OCI-LY7 (cell line): ENCODE results near the gene PHRF1. TPM values are rescaled to one million over a fixed set of nuclear protein-coding genes. Genes with fewer than 3 reads are reported as not detected.

Experiments used
- BruUV-seq: library from RNA; stranded (reverse); fragments of 400-500 nt; replicated peaks from 2 replicates; lab custom pipeline; 2021; lab: Mats Ljungman, UMichigan
- CTCF ChIA-PET: fragments of 300-600 bp; sonication (Branson Sonifier 250); formaldehyde crosslinking; loops from one replicate; lab custom pipeline; 2022; ENCODE audit warnings: antibody characterized with exemption; ENCODE audit not compliant: unreplicated experiment; lab: Charles Lee
- POLR2A ChIA-PET: fragments of 300-600 bp; sonication (Branson Sonifier 250); formaldehyde crosslinking; loops from one replicate; lab custom pipeline; 2022; ENCODE audit warnings: antibody characterized with exemption; lab: Charles Lee
- DNase-seq: peaks from one replicate; pipeline ENCODE4 v3.0.0-alpha.2; 2015; ENCODE audit warnings: low spot score
- H2AFZ ChIP-seq: fragments of 200-600 bp; sonication (generic), shearing (Covaris generic); 2 replicates; pipeline ENCODE4 v1.6.1; 2014; ENCODE audit warnings: mild to moderate bottlenecking, antibody characterized with exemption, low read length, moderate library complexity
- H3K27ac ChIP-seq: fragments of 200-600 bp; sonication (generic); 2 replicates; pipeline ENCODE4 v1.5.1; 2014; ENCODE audit warnings: mixed run types, low read depth, mild to moderate bottlenecking, moderate library complexity, low read length, inconsistent platforms; ENCODE audit not compliant: poor library complexity, severe bottlenecking
- H3K36me3 ChIP-seq: fragments of 200-600 bp; sonication (generic); 2 replicates; pipeline ENCODE4 v1.6.1; 2014; ENCODE audit warnings: mild to moderate bottlenecking, antibody characterized with exemption, low read length, moderate library complexity, mixed read lengths; ENCODE audit not compliant: insufficient read depth
- H3K4me1 ChIP-seq: fragments of 200-600 bp; sonication (generic); 2 replicates; pipeline ENCODE4 v1.5.1; 2014; ENCODE audit warnings: mild to moderate bottlenecking, low read length; ENCODE audit not compliant: insufficient read depth, poor library complexity, severe bottlenecking
- H3K4me2 ChIP-seq: fragments of 200-600 bp; sonication (generic); 2 replicates; pipeline ENCODE4 v1.6.1; 2014; ENCODE audit warnings: mild to moderate bottlenecking, low read length
- H3K4me3 ChIP-seq: fragments of 200-600 bp; sonication (generic); 2 replicates; pipeline ENCODE4 v1.5.1; 2014; ENCODE audit warnings: mild to moderate bottlenecking, low read depth, low read length; ENCODE audit not compliant: poor library complexity, severe bottlenecking
- H3K79me2 ChIP-seq: fragments of 200-600 bp; sonication (generic); 2 replicates; pipeline ENCODE4 v1.6.1; 2016; ENCODE audit warnings: low read depth, mild to moderate bottlenecking, low read length, moderate library complexity, mixed read lengths; ENCODE audit not compliant: insufficient read depth
- H3K9me2 ChIP-seq: fragments of 200-600 bp; sonication (generic); 2 replicates; pipeline ENCODE4 v1.6.1; 2016; ENCODE audit warnings: mild to moderate bottlenecking, low read length, mixed read lengths; ENCODE audit not compliant: insufficient read depth
- H3K9me3 ChIP-seq: fragments of 200-600 bp; sonication (generic); 2 replicates; pipeline ENCODE4 v1.6.1; 2014; ENCODE audit warnings: mild to moderate bottlenecking, mixed run types, low read length, mixed read lengths
- H4K20me1 ChIP-seq: fragments of 200-600 bp; sonication (generic); 2 replicates; pipeline ENCODE4 v1.6.1; 2014; ENCODE audit warnings: mild to moderate bottlenecking, antibody characterized with exemption, low read length, moderate library complexity, mixed read lengths; ENCODE audit not compliant: insufficient read depth
- CTCF ChIP-seq: fragments of 200-600 bp; sonication (generic); conservative IDR thresholded peaks from 2 replicates; pipeline ENCODE4 v1.5.1; 2014; ENCODE audit warnings: mild to moderate bottlenecking, antibody characterized with exemption, low read length, moderate library complexity, mixed read lengths
- EZH2phosphoT487 ChIP-seq: fragments of 200-600 bp; sonication (generic); IDR thresholded peaks from 2 replicates; pipeline ENCODE4 v1.6.1; 2018; ENCODE audit warnings: low read depth, borderline replicate concordance, mild to moderate bottlenecking, mixed run types, antibody characterized with exemption, low read length, moderate library complexity, mixed read lengths
- intact Hi-C: fragments of 100-400 bp; cut with micrococcal nuclease; formaldehyde crosslinking; loops from one replicate; pipeline ENCODE4 v1.10.0; 2022; ENCODE audit not compliant: unreplicated experiment
- total RNA-seq, 2 experiments: library from RNA; depleted of rRNA in 1 of 2; stranded (reverse); fragments of >200 nt in 1 of 2; shearing (Covaris generic) in 1 of 2; gene quantifications; 2 replicates each; pipeline ENCODE4 v1.2.3, GENCODE V29; 2014 to 2022

Gene PHRF1
- total RNA-seq, 2 experiments from 2014 or later: 25.6 to 45.4 TPM

DNA sequence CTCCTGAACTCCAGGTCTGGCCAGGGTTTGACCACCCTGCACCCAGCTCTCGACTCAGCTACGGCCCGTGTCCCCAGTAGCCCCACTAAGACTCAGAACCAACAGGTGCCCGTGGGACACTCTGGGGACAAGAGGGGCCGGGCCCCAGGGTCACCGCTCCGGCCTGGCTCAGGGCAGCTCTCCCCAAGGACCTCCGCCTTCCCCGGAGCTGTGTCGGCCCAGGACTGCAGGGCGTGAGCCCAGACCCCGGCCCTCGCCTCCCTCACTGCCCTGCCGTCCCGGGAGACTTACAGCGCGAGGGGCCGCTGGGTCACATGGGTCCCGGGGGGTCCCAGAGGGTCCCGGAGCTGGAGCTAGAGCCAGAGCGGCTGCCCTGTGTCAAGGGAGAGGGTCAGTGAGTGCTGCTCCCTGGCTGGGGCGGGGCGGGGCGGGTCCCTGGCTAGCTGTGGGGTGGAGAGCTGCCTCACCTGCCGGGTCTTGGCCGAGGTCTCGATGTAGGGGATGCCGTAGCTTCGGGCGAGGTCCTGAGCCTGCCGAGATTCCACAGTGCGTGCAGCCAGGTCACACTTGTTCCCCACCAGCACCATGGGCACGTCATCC is 43.2 kb upstream of the PHRF1 start:
- H2AFZ ChIP-seq: no peak overlapping the region
- intact Hi-C loops: no loop called here
- no peaks in the 10 kb centered on the region for H4K20me1 ChIP-seq
- H3K4me2 ChIP-seq: no peak overlapping the region
- no peaks in the 10 kb centered on the region for H3K9me2 ChIP-seq
- no TSS peak for BruUV-seq
- peaks cover 28% of the 10 kb centered on the region for H3K4me1 ChIP-seq
- H3K79me2 ChIP-seq: no peaks in the 10 kb centered on the region
- no peak overlapping the region for H3K27ac ChIP-seq
- DNase-seq: no peak
- no peaks in the 10 kb centered on the region for H3K9me3 ChIP-seq
- ChIA-PET CTCF (no interaction called here), POLR2A (no interaction called here)
- no peak for TF ChIP-seq CTCF
- TF ChIP-seq EZH2phosphoT487: no peak
- no peak overlapping the region for H3K4me3 ChIP-seq
- H3K36me3 ChIP-seq: peaks cover 17% of the 10 kb centered on the region; the same call in 1 of the 2 replicates

DNA sequence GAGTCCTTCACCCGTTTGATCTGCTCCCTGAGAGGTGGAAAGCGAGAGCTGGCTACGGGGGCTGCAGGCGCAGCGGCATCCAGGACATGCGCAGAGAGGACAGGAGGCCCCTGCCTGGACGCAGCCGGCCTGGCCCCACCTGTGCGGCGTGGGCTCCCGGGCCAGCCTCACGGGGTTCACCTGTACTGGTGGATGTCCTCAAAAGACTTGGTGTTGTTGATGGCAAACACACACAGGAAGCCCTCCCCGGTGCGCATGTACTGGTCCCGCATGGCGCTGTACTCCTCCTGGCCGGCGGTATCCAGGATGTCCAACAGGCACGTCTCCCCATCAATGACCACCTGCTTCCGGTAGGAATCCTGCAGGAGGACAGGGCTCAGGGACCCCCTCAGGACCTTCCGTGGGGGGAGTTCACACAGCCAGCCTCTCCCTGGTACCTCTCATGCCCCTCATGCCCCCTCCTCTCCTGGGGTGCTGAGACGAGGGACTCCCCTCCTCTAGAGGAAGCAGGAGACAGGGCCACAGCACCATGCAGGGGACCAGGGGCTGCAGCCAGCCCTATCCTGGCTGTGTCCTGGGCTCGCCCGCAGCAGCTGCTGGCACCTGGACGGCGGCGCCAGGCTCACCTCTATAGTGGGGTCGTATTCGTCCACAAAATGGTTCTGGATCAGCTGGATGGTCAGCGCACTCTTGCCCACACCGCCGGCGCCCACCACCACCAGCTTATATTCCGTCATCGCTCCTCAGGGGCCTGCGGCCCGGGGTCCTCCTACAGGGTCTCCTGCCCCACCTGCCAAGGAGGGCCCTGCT is 42.5 kb upstream of the PHRF1 start:
- Histone ChIP-seq H2AFZ (no peak overlapping the region), H3K4me3 (peak overlapping the region; percentile 94), H3K36me3 (peaks cover 17% of the 10 kb centered on the region; the same call in 1 of the 2 replicates), H3K9me3 (no peaks in the 10 kb centered on the region), H3K79me2 (no peaks in the 10 kb centered on the region), H3K9me2 (no peaks in the 10 kb centered on the region), H3K27ac (no peak overlapping the region), H3K4me2 (peak overlapping the region; percentile 92), H4K20me1 (no peaks in the 10 kb centered on the region), H3K4me1 (peaks cover 32% of the 10 kb centered on the region)
- BruUV-seq: TSS peak; percentile 73
- ChIA-PET CTCF (no interaction called here), POLR2A (no interaction called here)
- TF ChIP-seq EZH2phosphoT487: no peak
- no peak for TF ChIP-seq CTCF
- no peak for DNase-seq
- intact Hi-C loops: no loop called here
